ENCODE results near the gene ITGA5.
A peak's percentile ranks its signal among the peaks of the same experiment; 100 is the strongest.

ITGA5 gene

GRCh38 chr12:54387114-54387467, 32.0 kb downstream of the ITGA5 start:
- no peak for DNase-seq

GRCh38 chr12:54386403-54387113, 32.5 kb downstream of the ITGA5 start:
- no peak for DNase-seq

- DNase-seq: peak in 1 of 2 donors; percentile 54
Measured at GRCh38 chr12:54385251-54385914, 33.7 kb downstream of the ITGA5 start.

- peak in 1 of 2 donors; percentile 69 for DNase-seq
Measured at GRCh38 chr12:54384591-54385041, 34.5 kb downstream of the ITGA5 start, which contains the start of gene ZNF385A. Gene ZNF385A (minus strand): TSS chr12:54384733. CDS start chr12:54384514, 219 bp downstream.

GRCh38 chr12:54383041-54383609, 35.9 kb downstream of the ITGA5 start:
- DNase-seq: peak; percentile 30 to 78

GRCh38 chr12:54381136-54381535, 37.9 kb downstream of the ITGA5 start:
- DNase-seq: no peak

GRCh38 chr12:54379398-54380201, 39.5 kb downstream of the ITGA5 start:
- DNase-seq: peak; percentile 86 to 89

GRCh38 chr12:54378796-54379397, 40.2 kb downstream of the ITGA5 start:
- DNase-seq: peak in 1 of 2 donors; percentile 30

- no peak for DNase-seq
Measured at GRCh38 chr12:54377797-54378515, 41.1 kb downstream of the ITGA5 start.

GRCh38 chr12:54377007-54377406, 42.1 kb downstream of the ITGA5 start:
- DNase-seq: no peak

GRCh38 chr12:54376596-54376995, 42.5 kb downstream of the ITGA5 start:
- DNase-seq: no peak

GRCh38 chr12:54375259-54375579, 43.8 kb downstream of the ITGA5 start:
- DNase-seq: no peak

GRCh38 chr12:54374562-54375258, 44.4 kb downstream of the ITGA5 start:
- DNase-seq: no peak

GRCh38 chr12:54373649-54374561, 45.2 kb downstream of the ITGA5 start:
- no peak for DNase-seq

- no peak for DNase-seq
Measured at GRCh38 chr12:54372113-54372806, 46.8 kb downstream of the ITGA5 start.

- DNase-seq: no peak
Measured at GRCh38 chr12:54371328-54372112, 47.5 kb downstream of the ITGA5 start.

- peak in 1 of 2 donors; percentile 37 for DNase-seq
Measured at GRCh38 chr12:54370171-54370730, 48.8 kb downstream of the ITGA5 start.

- DNase-seq: no peak
Measured at GRCh38 chr12:54369597-54370131, 49.4 kb downstream of the ITGA5 start.
